HepG2 (cell line): ENCODE data around the gene SPNS2. TPM values are rescaled to one million over a fixed set of nuclear protein-coding genes. Genes with fewer than 3 reads are reported as not detected.
A peak's percentile ranks its signal among the peaks of the same experiment; 100 is the strongest.

Source experiments
- ATAC-seq: fragments of 200-7000 bp; cut with Tn5 transposase; 3 replicates; pipeline ENCODE4 v1.9.1; 2020; ENCODE audit warnings: mild to moderate bottlenecking, moderate library complexity
- BruUV-seq: library from RNA; stranded (reverse); fragments of 400-500 nt; replicated peaks from 2 replicates; lab custom pipeline; 2021; lab: Mats Ljungman, UMichigan
- CTCF ChIA-PET: fragments of 300-600 bp; formaldehyde crosslinking; extraction: SDS; loops from one replicate; lab custom pipeline; 2021; ENCODE audit warnings: low total read pairs, inconsistent platforms, low intra/inter-chr PET ratio; lab: Yijun Ruan, JAX
- POLR2A ChIA-PET: fragments of 350-600 bp; sonication (Branson Sonifier 250); formaldehyde crosslinking; loops from one replicate; lab custom pipeline; 2020; ENCODE audit warnings: antibody characterized with exemption, inconsistent platforms; lab: Yijun Ruan, JAX
- DNase-seq: peaks from one replicate; pipeline ENCODE4 v3.0.0-alpha.2; 2015; ENCODE audit warnings: low spot score
- FAIRE-seq: peaks from 3 replicates; lab custom pipeline; 2011; peaks lifted over from hg19 to GRCh38; lab: Jason Lieb, UNC
- H2AFZ ChIP-seq: one replicate; pipeline ENCODE4 v1.6.1; 2011; ENCODE audit warnings: low read length, inconsistent platforms
- H3K27ac ChIP-seq: fragments of 300-600 bp; 3 replicates; pipeline ENCODE4 v1.8.0; 2011; ENCODE audit warnings: mixed run types, mild to moderate bottlenecking, mixed read lengths, low read length, inconsistent platforms; ENCODE audit not compliant: insufficient read depth; ENCODE audit errors: extremely low read length
- H3K27me3 ChIP-seq, 2 experiments: fragments of 200-600 bp in 1 of 2; 2 replicates in 1 of 2; 3 replicates in 1 of 2; pipeline versions ENCODE4 v1.6.0 to v1.8.0; 2011; ENCODE audit warnings: low read length in 2 of 2, mild to moderate bottlenecking in 2 of 2, moderate library complexity in 2 of 2, inconsistent platforms in 1 of 2; ENCODE audit not compliant: insufficient read depth in 2 of 2, control insufficient read depth in 1 of 2
- H3K36me3 ChIP-seq, 2 experiments: fragments of 200-600 bp in 1 of 2; replicated peaks in 1 of 2; 2 replicates in 1 of 2; 3 replicates in 1 of 2; pipeline versions ENCODE4 v1.5.1 to v1.8.0; 2011; ENCODE audit warnings: low read length in 2 of 2, inconsistent platforms in 1 of 2; ENCODE audit not compliant: insufficient read depth in 2 of 2, control insufficient read depth in 1 of 2
- H3K4me1 ChIP-seq: 2 replicates; pipeline ENCODE4 v1.5.1; 2012; ENCODE audit warnings: low read length, inconsistent platforms; ENCODE audit not compliant: insufficient read depth
- H3K4me2 ChIP-seq: 2 replicates; pipeline ENCODE4 v1.6.0; 2011; ENCODE audit warnings: low read depth, low read length, inconsistent platforms
- H3K4me3 ChIP-seq, 3 experiments: fragments of 200-600 bp in 1 of 3; sonication (generic), shearing (Covaris generic) in 1 of 3; replicated peaks in 1 of 3; 2 replicates each; pipeline ENCODE4 v1.5.1; 2011 to 2016; ENCODE audit warnings: low read length in 3 of 3, inconsistent platforms in 2 of 3, low read depth in 2 of 3, mild to moderate bottlenecking in 2 of 3, control low read depth in 1 of 3, mixed read lengths in 1 of 3; ENCODE audit not compliant: insufficient read depth in 1 of 3
- H3K79me2 ChIP-seq: one replicate; pipeline ENCODE4 v1.6.1; 2011; ENCODE audit warnings: low read length, inconsistent platforms; ENCODE audit not compliant: insufficient read depth
- H3K9ac ChIP-seq: 2 replicates; pipeline ENCODE4 v1.6.0; 2011; ENCODE audit warnings: mild to moderate bottlenecking, low read depth, low read length, inconsistent platforms; ENCODE audit not compliant: insufficient read depth
- H3K9me3 ChIP-seq: 2 replicates; pipeline ENCODE4 v1.5.1; 2012; ENCODE audit warnings: mild to moderate bottlenecking, low read length
- H4K20me1 ChIP-seq: 2 replicates; pipeline ENCODE4 v1.6.0; 2011; ENCODE audit warnings: inconsistent platforms, mild to moderate bottlenecking, low read length, moderate library complexity; ENCODE audit not compliant: insufficient read depth
- HDAC6 ChIP-seq: fragments of 200-600 bp; sonication (generic); IDR thresholded peaks from 2 replicates; pipeline ENCODE4 v1.7.0; 2017; ENCODE audit warnings: mild to moderate bottlenecking, antibody characterized with exemption, low read length, low read depth
- POGK ChIP-seq: sonication (generic); formaldehyde crosslinking; conservative IDR thresholded peaks from 2 replicates; pipeline ENCODE4 v1.8.0; 2022; ENCODE audit warnings: mild to moderate bottlenecking, moderate library complexity, missing genetic modification reagents
- REST ChIP-seq, 2 experiments: IDR thresholded peaks; 2 replicates each; pipeline ENCODE4 v1.6.1; 2011 to 2012; ENCODE audit warnings: low read length in 2 of 2, borderline replicate concordance in 1 of 2, low read depth in 1 of 2, mild to moderate bottlenecking in 1 of 2, moderate library complexity in 1 of 2
- TAF1 ChIP-seq: sonication (generic); formaldehyde crosslinking; IDR thresholded peaks from 2 replicates; pipeline ENCODE4 v1.4.0; 2020; ENCODE audit warnings: missing genetic modification reagents
- THAP7 ChIP-seq: sonication (generic); formaldehyde crosslinking; IDR thresholded peaks from 2 replicates; pipeline ENCODE4 v1.8.1; 2023; ENCODE audit warnings: mild to moderate bottlenecking, missing genetic modification reagents
- ZNF138 ChIP-seq: sonication (generic); formaldehyde crosslinking; IDR thresholded peaks from 2 replicates; pipeline ENCODE4 v1.5.0; 2020; ENCODE audit warnings: mild to moderate bottlenecking, low read depth, missing genetic modification reagents
- ZNF414 ChIP-seq: sonication (generic); formaldehyde crosslinking; IDR thresholded peaks from 2 replicates; pipeline ENCODE4 v1.5.0; 2020; ENCODE audit warnings: missing genetic modification reagents
- ZNF768 ChIP-seq: sonication (generic); formaldehyde crosslinking; IDR thresholded peaks from 2 replicates; pipeline ENCODE4 v1.4.0; 2020; ENCODE audit warnings: missing genetic modification reagents
- ZNF878 ChIP-seq: sonication (generic); formaldehyde crosslinking; IDR thresholded peaks from 2 replicates; pipeline ENCODE4 v1.8.1; 2023; ENCODE audit warnings: mild to moderate bottlenecking, missing genetic modification reagents, moderate library complexity
- WGBS: methylation state at CpG from one replicate; pipeline ENCODE4 v1.1.6; 2017; ENCODE audit warnings: low lambda C conversion rate; 5-methylcytosine and 5-hydroxymethylcytosine counted together
- in situ Hi-C: cut with HindIII; loops from 2 replicates; pipeline ENCODE4 v1.10.0; 2017; ENCODE audit warnings: low pct_unique_long_range_greater_than_20kb; ENCODE audit not compliant: extremely low pct_ligation_motif_present
- intact Hi-C: fragments of 100-400 bp; cut with micrococcal nuclease; formaldehyde crosslinking; loops from one replicate; pipeline ENCODE4 v1.10.0; 2022; ENCODE audit not compliant: unreplicated experiment
- polyA plus RNA-seq, 8 experiments: library from polyadenylated mRNA; depleted of rRNA in 3 of 8; stranded (reverse) in 7 of 8; unstranded in 1 of 8; fragments of >200 nt; fragmentation: Illumina TruSeq in 4 of 8; extraction: Trizol in 4 of 8; gene quantifications; 2 replicates each; pipeline versions ENCODE4 v1.2.1 to v1.2.3, GENCODE V29; 2011 to 2016; ENCODE audit warnings: low read depth in 4 of 8, missing spikeins in 1 of 8, mixed read lengths in 1 of 8; ENCODE audit not compliant: insufficient read depth in 1 of 8
- total RNA-seq, 5 experiments: library from RNA; depleted of rRNA; stranded (reverse); fragments of >200 nt; fragmentation: Illumina TruSeq; extraction: Trizol; gene quantifications; 2 replicates each; pipeline ENCODE4 v1.2.3, GENCODE V29; 2016; ENCODE audit warnings: low read depth in 1 of 5

Gene SPNS2
- total and polyA plus RNA-seq, 2 of the 13 experiments (the other 11 are each of a cell fraction or from before 2014, with no cell fraction given): 0.01 TPM; not detected in 1

GRCh38 chr17:4514206-4514605, 15.5 kb downstream of the SPNS2 start:
- no peak overlapping the region for H3K4me2 ChIP-seq
- no peaks in the 10 kb centered on the region for H3K36me3 ChIP-seq
- peaks cover 6% of the 10 kb centered on the region; the same call in 1 of the 2 replicates for H3K4me1 ChIP-seq
- H3K27me3 ChIP-seq: peaks cover 11 to 68% of the 10 kb centered on the region in 2 experiments; a peak in 4 of 5 replicates
- no peak overlapping the region for H3K27ac ChIP-seq
- no peak overlapping the region for H3K4me3 ChIP-seq
- H3K79me2 ChIP-seq: no peaks in the 10 kb centered on the region
- no peak overlapping the region for H3K9ac ChIP-seq
- H2AFZ ChIP-seq: no peak overlapping the region
- ATAC-seq (no peak), FAIRE-seq (no peak), DNase-seq (no peak)
- in situ Hi-C loops: loop anchor here (5.0 kb wide), 1 partner anchor 92 kb away; no protein-coding TSS in a partner anchor
- no TSS peak for BruUV-seq
- H3K9me3 ChIP-seq: no peaks in the 10 kb centered on the region
- ChIA-PET CTCF (no interaction called here), POLR2A (no interaction called here)
- WGBS: 60% methylated on average over 2 of the region's 7 CpGs
- H4K20me1 ChIP-seq: no peaks in the 10 kb centered on the region
- intact Hi-C loops: no loop called here
- TF ChIP-seq ZNF768 (CRISPR knock-in tag) (peak; percentile 89), REST (IDR thresholded peaks at IDR 0.05; ENCODE audit: borderline replicate concordance in 1 of 2, low read depth in 1 of 2, low read length in 2 of 2) (no peak)

GRCh38 chr17:4514779-4515178, 16.1 kb downstream of the SPNS2 start:
- H3K27ac ChIP-seq: no peak overlapping the region
- intact Hi-C loops (no loop called here), in situ Hi-C loops (loop anchor here (5.0 kb wide), 1 partner anchor 92 kb away; no protein-coding TSS in a partner anchor)
- WGBS: 21% methylated on average over 5 of the region's 11 CpGs
- no TSS peak for BruUV-seq
- FAIRE-seq (no peak), DNase-seq (no peak), ATAC-seq (no peak)
- no peak overlapping the region for H3K9ac ChIP-seq
- ChIA-PET POLR2A (no interaction called here), CTCF (no interaction called here)
- H4K20me1 ChIP-seq: no peaks in the 10 kb centered on the region
- no peak overlapping the region for H2AFZ ChIP-seq
- no peaks in the 10 kb centered on the region for H3K79me2 ChIP-seq
- H3K4me3 ChIP-seq: no peak overlapping the region
- H3K27me3 ChIP-seq: peaks cover 9 to 68% of the 10 kb centered on the region in 2 experiments; a peak in 4 of 5 replicates
- peaks cover 12% of the 10 kb centered on the region for H3K4me1 ChIP-seq
- no peaks in the 10 kb centered on the region for H3K36me3 ChIP-seq
- no peak overlapping the region for H3K4me2 ChIP-seq
- no peaks in the 10 kb centered on the region for H3K9me3 ChIP-seq
- TF ChIP-seq ZNF878 (CRISPR knock-in tag): no peak
- no peak for TF ChIP-seq HDAC6
- TF ChIP-seq THAP7 (CRISPR knock-in tag): no peak
- no peak for TF ChIP-seq ZNF414 (CRISPR knock-in tag)
- TF ChIP-seq ZNF138 (CRISPR knock-in tag): no peak
- TF ChIP-seq TAF1 (CRISPR knock-in tag): no peak
- no peak for TF ChIP-seq POGK (CRISPR knock-in tag)
